Peyer's patch (tissue), 4 donors: ENCODE data around the gene CRCP. TPM values are rescaled to one million over a fixed set of nuclear protein-coding genes. Genes with fewer than 3 reads are reported as not detected.
"Not testable (repeated sequence)": the region's sequence is repeated elsewhere in the genome, so short reads cannot be mapped to it uniquely, and the experiment has no call there.

Experiments used
- DNase-seq, 3 donors: peaks; one replicate each; pipeline ENCODE4 v3.0.0-alpha.2; 2017 to 2019
- H3K27ac ChIP-seq, 4 donors: fragments of 200-600 bp; sonication (generic); one replicate each; pipeline ENCODE4 v1.5.1; 2016 to 2019
- H3K27me3 ChIP-seq, 2 donors: fragments of 200-600 bp; sonication (generic); one replicate each; pipeline ENCODE4 v1.5.1; 2019
- H3K36me3 ChIP-seq, 3 donors: fragments of 200-600 bp; sonication (generic); one replicate each; pipeline ENCODE4 v1.5.1; 2016 to 2019
- H3K4me1 ChIP-seq, 4 donors: fragments of 200-600 bp; sonication (generic); one replicate each; pipeline ENCODE4 v1.5.1; 2016 to 2019
- H3K4me3 ChIP-seq, 4 donors: fragments of 200-600 bp; sonication (generic); 1 replicate in 3 of 4; 2 replicates in 1 of 4; pipeline ENCODE4 v1.5.1; 2016 to 2019; ENCODE audit warnings: mild to moderate bottlenecking in 1 of 4
- H3K9me3 ChIP-seq, 4 donors: fragments of 200-600 bp; sonication (generic); one replicate each; pipeline ENCODE4 v1.5.1; 2016 to 2019; ENCODE audit warnings: mild to moderate bottlenecking in 1 of 4
- POLR2A ChIP-seq, 2 donors: fragments of 450-650 bp; IDR thresholded peaks; one replicate each; pipeline ENCODE4 v1.5.1; 2017; ENCODE audit warnings: antibody characterized with exemption in 2 of 2, mild to moderate bottlenecking in 2 of 2, moderate library complexity in 2 of 2
- total RNA-seq, 4 donors: library from RNA; depleted of rRNA; stranded (reverse); fragments of >200 nt; gene quantifications; one replicate each; pipeline ENCODE4 v1.1.0, GENCODE V29; 2016
- TF ChIP-seq, protein P1 (sequence below), 6 experiments: fragments of 450-650 bp in 4 of 6; fragments of 200-600 bp in 2 of 6; sonication (generic) in 1 of 6; IDR thresholded peaks; one replicate each; pipeline ENCODE4 v1.5.1; 2017 to 2019; ENCODE audit warnings: antibody characterized with exemption in 6 of 6, mild to moderate bottlenecking in 3 of 6, moderate library complexity in 1 of 6

The CRCP gene
- total RNA-seq, 4 donors from 2014 or later = 24.7 to 67.7 (median 42.2) TPM

DNA sequence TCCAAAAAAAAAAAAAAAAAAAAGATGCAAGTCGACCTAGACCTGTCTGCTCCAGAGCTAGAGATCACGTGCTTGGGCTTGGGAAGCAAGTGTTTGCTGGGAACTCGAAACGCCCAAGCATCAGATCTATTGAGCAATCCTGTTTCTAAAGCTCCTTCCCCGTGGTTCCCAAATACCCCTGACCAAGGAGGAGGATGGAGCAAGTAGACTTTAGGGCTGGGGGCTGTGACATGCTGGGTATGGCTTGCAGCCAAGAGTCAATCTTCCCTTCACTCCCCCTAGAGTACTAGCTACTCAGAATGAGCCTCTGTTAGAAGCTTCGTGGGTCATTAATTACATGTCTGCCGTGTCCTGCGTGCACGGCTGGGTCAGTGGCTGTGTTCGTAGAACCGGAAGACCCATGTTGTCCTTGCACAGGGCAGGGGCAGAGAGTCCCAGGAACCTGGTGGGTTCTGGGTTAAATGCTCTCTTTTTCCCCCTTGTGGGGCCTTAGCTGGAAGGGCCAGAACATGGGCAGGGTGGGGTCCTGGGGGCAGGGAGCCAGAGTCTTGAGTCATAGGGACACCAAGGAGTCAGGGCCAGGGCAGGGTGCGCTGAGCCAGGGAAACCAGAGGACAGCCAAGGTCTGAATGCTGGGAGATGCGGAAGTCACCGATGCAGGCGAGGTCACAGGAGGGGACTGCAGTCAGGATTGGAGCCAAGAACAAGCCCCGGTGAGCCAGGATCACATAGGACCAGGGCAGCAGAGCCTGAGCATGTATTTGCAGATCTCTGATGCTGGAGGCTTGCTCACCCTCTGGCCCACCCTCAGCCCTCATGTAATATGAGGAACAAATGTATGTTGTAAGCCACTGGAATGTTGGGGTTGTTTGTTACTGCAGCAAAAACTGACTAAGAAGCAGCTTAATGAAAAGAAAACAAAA is 55.9 kb downstream of the CRCP start:
- Histone ChIP-seq H3K4me3 (no peak overlapping the region), H3K36me3 (no peaks in the 10 kb centered on the region), H3K27me3 (no peaks in the 10 kb centered on the region), H3K27ac (peak overlapping the region in 2 of 4 donors; percentile 9 to 46), H3K4me1 (no peaks in the 10 kb centered on the region), H3K9me3 (no peaks in the 10 kb centered on the region)
- DNase-seq = peak in 1 of 3 donors; percentile 50
- no peak for TF ChIP-seq POLR2A (IDR thresholded peaks at IDR 0.05)
- TF ChIP-seq, protein P1, sequence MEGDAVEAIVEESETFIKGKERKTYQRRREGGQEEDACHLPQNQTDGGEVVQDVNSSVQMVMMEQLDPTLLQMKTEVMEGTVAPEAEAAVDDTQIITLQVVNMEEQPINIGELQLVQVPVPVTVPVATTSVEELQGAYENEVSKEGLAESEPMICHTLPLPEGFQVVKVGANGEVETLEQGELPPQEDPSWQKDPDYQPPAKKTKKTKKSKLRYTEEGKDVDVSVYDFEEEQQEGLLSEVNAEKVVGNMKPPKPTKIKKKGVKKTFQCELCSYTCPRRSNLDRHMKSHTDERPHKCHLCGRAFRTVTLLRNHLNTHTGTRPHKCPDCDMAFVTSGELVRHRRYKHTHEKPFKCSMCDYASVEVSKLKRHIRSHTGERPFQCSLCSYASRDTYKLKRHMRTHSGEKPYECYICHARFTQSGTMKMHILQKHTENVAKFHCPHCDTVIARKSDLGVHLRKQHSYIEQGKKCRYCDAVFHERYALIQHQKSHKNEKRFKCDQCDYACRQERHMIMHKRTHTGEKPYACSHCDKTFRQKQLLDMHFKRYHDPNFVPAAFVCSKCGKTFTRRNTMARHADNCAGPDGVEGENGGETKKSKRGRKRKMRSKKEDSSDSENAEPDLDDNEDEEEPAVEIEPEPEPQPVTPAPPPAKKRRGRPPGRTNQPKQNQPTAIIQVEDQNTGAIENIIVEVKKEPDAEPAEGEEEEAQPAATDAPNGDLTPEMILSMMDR (IDR thresholded peaks at IDR 0.05) = no peak

DNA sequence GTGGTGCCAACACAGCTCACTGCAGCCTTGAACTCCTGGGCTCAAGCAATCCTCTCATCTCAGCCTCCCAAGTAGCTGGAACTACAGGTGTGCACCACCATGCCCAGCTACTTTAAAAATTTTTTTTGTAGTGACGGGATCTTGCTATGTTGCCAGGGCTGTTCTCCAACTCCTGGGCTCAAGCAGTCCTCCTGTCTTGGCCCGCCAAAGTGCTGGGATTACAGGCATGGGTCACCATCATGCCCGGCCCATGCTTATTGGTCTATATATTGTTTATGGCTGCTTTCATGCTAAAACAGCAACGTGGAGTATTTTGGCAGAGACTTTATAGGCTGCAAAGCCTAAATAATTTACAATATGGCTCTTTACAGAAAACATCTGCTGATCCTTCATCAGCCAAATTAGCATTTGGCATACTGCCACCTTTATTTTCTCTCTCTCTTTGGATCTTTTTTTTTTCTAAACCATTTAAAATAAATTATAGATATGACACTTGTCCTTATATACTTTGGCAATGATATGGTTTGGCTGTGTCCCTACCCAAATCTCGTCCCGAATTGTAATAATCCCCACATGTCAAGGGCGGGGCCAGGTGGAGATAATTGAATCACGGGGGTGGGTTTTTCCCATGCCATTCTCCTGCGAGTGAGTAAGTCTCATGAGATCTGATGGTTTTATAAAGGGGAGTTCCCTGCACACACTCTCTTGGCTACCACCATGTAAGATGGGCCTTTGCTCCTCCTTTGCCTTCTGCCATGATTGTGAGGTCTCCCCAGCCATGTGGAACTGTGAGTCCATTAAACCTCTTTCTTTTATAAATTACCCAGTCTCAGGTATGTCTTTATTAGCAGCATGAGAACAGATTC is 58.1 kb downstream of the CRCP start:
- H3K36me3 ChIP-seq, H3K4me1 ChIP-seq, H3K27ac ChIP-seq, DNase-seq, H3K4me3 ChIP-seq, H3K27me3 ChIP-seq, H3K9me3 ChIP-seq: not testable (repeated sequence)

- H3K27me3 ChIP-seq = no peaks in the 10 kb centered on the region
- no peak for TF ChIP-seq POLR2A (IDR thresholded peaks at IDR 0.05)
- TF ChIP-seq, protein P1 (IDR thresholded peaks at IDR 0.05) = no peak
- H3K36me3 ChIP-seq = no peaks in the 10 kb centered on the region
- DNase-seq = no peak
- H3K4me1 ChIP-seq = no peaks in the 10 kb centered on the region
- no peak overlapping the region for H3K27ac ChIP-seq
- peaks cover 0 to 3% (median 0%) of the 10 kb centered on the region in 4 donors for H3K9me3 ChIP-seq
- no peak overlapping the region for H3K4me3 ChIP-seq
Observed at GRCh38 chr7:66173856-66174255, 59.2 kb downstream of the CRCP start.

- H3K9me3 ChIP-seq, H3K4me1 ChIP-seq, H3K4me3 ChIP-seq, DNase-seq, H3K27me3 ChIP-seq, H3K27ac ChIP-seq, H3K36me3 ChIP-seq: not testable (repeated sequence)
Observed at GRCh38 chr7:66175006-66175405, 60.4 kb downstream of the CRCP start.

- Histone ChIP-seq H3K9me3 (peaks cover 0 to 3% (median 0%) of the 10 kb centered on the region in 4 donors), H3K36me3 (no peaks in the 10 kb centered on the region), H3K27me3 (no peaks in the 10 kb centered on the region), H3K4me3 (no peak overlapping the region), H3K27ac (no peak overlapping the region), H3K4me1 (no peaks in the 10 kb centered on the region)
- no peak for DNase-seq
- TF ChIP-seq, protein P1 (IDR thresholded peaks at IDR 0.05) = no peak
- TF ChIP-seq POLR2A (IDR thresholded peaks at IDR 0.05) = no peak
Observed at GRCh38 chr7:66176914-66177313, 62.3 kb downstream of the CRCP start.

DNA sequence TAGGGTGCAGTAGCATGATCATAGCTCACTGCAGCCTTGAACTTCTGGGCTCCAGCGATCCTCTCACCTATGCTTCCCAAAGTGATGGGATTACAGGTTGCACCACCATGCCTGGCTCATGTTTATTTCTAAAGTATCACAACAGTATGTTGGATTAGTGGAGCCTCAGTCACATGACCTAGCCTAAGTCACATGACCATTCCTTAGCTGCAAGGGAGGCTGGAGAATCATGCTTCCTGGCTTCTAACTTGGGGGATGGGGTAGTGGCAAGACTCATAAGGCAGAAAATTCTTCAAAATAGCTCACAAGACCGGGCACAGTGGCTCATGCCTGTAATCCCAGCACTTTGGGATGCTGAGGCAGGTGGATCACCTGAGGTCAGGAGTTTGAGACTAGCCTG is 63.6 kb downstream of the CRCP start:
- Histone ChIP-seq H3K36me3 (no peaks in the 10 kb centered on the region), H3K27me3 (no peaks in the 10 kb centered on the region), H3K27ac (no peak overlapping the region), H3K4me3 (no peak overlapping the region), H3K9me3 (peaks cover 0 to 3% (median 0%) of the 10 kb centered on the region in 4 donors), H3K4me1 (no peaks in the 10 kb centered on the region)
- TF ChIP-seq, protein P1 (IDR thresholded peaks at IDR 0.05) = no peak
- TF ChIP-seq POLR2A (IDR thresholded peaks at IDR 0.05) = no peak
- no peak for DNase-seq
